Measurements from ENCODE around the gene FAM168A. TPM values are rescaled to one million over a fixed set of nuclear protein-coding genes. Genes with fewer than 3 reads are reported as not detected.
"Not testable (repeated sequence)": the region's sequence is repeated elsewhere in the genome, so short reads cannot be mapped to it uniquely, and the experiment has no call there.

The FAM168A gene
- total RNA-seq, 1 donor from 2014 or later: 14.2 TPM

DNA sequence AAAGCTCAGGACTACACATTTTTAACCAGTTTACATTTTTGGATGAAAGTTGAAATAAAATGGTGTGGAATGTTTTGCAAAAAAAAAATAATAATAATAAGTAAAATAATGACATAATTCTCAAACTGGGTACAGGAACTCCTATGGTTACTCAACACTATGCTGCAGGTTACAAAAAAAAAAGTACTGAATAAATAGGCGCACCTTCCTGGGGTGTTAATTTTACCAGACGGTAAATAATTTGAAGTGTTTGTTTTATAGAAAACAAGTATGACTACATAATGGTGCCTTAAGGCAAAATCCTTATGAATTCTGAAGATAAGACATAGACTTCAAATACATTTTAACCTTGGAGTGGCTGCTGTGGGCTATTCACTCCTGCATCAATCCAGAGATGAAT, 145.2 kb downstream of the FAM168A start:
- H3K4me3 ChIP-seq (ENCODE audit: low read depth, low read length): no peak overlapping the region
- TF ChIP-seq, protein P1, sequence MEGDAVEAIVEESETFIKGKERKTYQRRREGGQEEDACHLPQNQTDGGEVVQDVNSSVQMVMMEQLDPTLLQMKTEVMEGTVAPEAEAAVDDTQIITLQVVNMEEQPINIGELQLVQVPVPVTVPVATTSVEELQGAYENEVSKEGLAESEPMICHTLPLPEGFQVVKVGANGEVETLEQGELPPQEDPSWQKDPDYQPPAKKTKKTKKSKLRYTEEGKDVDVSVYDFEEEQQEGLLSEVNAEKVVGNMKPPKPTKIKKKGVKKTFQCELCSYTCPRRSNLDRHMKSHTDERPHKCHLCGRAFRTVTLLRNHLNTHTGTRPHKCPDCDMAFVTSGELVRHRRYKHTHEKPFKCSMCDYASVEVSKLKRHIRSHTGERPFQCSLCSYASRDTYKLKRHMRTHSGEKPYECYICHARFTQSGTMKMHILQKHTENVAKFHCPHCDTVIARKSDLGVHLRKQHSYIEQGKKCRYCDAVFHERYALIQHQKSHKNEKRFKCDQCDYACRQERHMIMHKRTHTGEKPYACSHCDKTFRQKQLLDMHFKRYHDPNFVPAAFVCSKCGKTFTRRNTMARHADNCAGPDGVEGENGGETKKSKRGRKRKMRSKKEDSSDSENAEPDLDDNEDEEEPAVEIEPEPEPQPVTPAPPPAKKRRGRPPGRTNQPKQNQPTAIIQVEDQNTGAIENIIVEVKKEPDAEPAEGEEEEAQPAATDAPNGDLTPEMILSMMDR (IDR thresholded peaks at IDR 0.05; ENCODE audit: insufficient read depth, low read length, poor library complexity, severe bottlenecking): no peak
- H3K36me3 ChIP-seq (ENCODE audit: control insufficient read depth, insufficient read depth, low read length): no peaks in the 10 kb centered on the region
- H3K27me3 ChIP-seq (ENCODE audit: control insufficient read depth, insufficient read depth, low read length): no peaks in the 10 kb centered on the region
- no peak for DNase-seq (ENCODE audit: low read depth)

GRCh38 chr11:73451896-73452295, 146.0 kb downstream of the FAM168A start:
- H3K36me3 ChIP-seq (ENCODE audit: control insufficient read depth, insufficient read depth, low read length): no peaks in the 10 kb centered on the region
- no peak overlapping the region for H3K4me3 ChIP-seq (ENCODE audit: low read depth, low read length)
- TF ChIP-seq, protein P1 (IDR thresholded peaks at IDR 0.05; ENCODE audit: insufficient read depth, low read length, poor library complexity, severe bottlenecking): no peak
- H3K27me3 ChIP-seq (ENCODE audit: control insufficient read depth, insufficient read depth, low read length): no peaks in the 10 kb centered on the region
- DNase-seq (ENCODE audit: low read depth): no peak

GRCh38 chr11:73446766-73447165, 151.1 kb downstream of the FAM168A start:
- Histone ChIP-seq H3K36me3 (ENCODE audit: control insufficient read depth, insufficient read depth, low read length) (no peaks in the 10 kb centered on the region), H3K27me3 (ENCODE audit: control insufficient read depth, insufficient read depth, low read length) (no peaks in the 10 kb centered on the region), H3K4me3 (ENCODE audit: low read depth, low read length) (no peak overlapping the region)
- TF ChIP-seq, protein P1 (IDR thresholded peaks at IDR 0.05; ENCODE audit: insufficient read depth, low read length, poor library complexity, severe bottlenecking): no peak
- DNase-seq (ENCODE audit: low read depth): no peak

- no peak for DNase-seq (ENCODE audit: low read depth)
- no peaks in the 10 kb centered on the region for H3K27me3 ChIP-seq (ENCODE audit: control insufficient read depth, insufficient read depth, low read length)
- no peak overlapping the region for H3K4me3 ChIP-seq (ENCODE audit: low read depth, low read length)
- H3K36me3 ChIP-seq (ENCODE audit: control insufficient read depth, insufficient read depth, low read length): no peaks in the 10 kb centered on the region
- TF ChIP-seq, protein P1 (IDR thresholded peaks at IDR 0.05; ENCODE audit: insufficient read depth, low read length, poor library complexity, severe bottlenecking): no peak
Observed at GRCh38 chr11:73445980-73446379, 151.9 kb downstream of the FAM168A start.

DNA sequence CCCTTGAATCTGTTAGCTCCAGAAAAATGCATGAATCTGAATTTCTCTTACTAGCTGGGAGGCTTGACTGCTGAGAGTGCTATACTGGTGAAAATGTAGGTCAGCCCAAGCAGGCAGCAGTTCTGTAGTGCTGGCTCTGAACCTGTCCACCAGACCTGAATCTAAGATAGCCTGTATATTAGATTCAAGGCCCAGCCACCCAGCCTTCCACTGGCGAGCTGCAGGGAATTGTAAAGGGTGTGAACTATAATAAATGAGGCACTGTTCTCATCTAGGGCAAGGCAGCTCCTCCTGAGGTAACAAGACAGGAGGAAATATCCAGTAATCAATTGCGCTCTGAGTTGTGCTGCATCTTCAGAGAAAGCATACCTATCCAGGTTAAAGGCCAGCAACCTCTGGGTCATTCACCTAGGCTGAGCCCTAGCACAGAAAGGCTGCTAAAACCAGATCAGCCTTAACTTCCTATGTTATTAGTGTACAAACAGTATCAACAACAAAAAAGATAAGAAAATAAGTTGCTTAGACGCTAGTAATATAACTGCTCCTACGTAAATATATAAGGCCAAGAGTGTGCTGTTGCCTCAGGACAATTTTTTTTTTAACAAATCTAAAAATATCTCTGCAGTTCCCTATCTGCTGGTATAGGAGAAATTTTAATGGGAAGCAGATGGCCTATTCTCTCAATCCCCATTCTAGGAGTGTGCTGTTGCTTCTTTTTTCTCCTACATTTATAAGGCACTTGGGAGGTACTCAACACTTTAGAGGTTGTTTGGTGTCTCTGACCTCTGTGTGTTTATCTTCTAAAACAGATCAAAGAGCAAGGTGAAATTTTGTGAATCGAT, 158.7 kb downstream of the FAM168A start:
- TF ChIP-seq, protein P1 (IDR thresholded peaks at IDR 0.05; ENCODE audit: insufficient read depth, low read length, poor library complexity, severe bottlenecking): no peak
- no peak for DNase-seq (ENCODE audit: low read depth)
- Histone ChIP-seq H3K4me3 (ENCODE audit: low read depth, low read length) (no peak overlapping the region), H3K36me3 (ENCODE audit: control insufficient read depth, insufficient read depth, low read length) (no peaks in the 10 kb centered on the region), H3K27me3 (ENCODE audit: control insufficient read depth, insufficient read depth, low read length) (no peaks in the 10 kb centered on the region)

DNA sequence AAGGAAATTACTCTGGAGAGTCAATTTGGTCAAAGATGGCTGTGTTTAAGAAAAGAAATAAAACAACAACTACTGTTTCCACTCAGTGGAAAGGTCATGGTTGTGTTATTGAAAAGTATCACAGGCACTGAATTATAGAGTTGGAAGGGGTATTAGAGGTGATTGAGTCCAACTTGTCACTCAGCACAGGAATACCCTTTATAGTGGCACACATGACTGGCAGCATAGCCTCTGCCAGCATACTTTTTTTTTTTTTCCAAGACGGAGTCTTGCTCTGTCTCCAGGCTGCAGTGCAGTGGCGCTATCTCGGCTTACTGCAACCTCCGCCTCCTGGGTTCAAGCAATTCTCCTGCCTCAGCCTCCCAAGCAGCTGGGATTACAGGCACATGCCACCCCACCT, 161.1 kb downstream of the FAM168A start:
- DNase-seq (ENCODE audit: low read depth); H3K4me3 ChIP-seq (ENCODE audit: low read depth, low read length); H3K36me3 ChIP-seq (ENCODE audit: control insufficient read depth, insufficient read depth, low read length); H3K27me3 ChIP-seq (ENCODE audit: control insufficient read depth, insufficient read depth, low read length): not testable (repeated sequence)
